H9 (cell line): Measurements from ENCODE around the gene PTPRN2. TPM values are rescaled to one million over a fixed set of nuclear protein-coding genes. Genes with fewer than 3 reads are reported as not detected.

Experiments
- DNase-seq: peaks from one replicate; pipeline ENCODE4 v3.0.0-alpha.2; 2017
- H2AFZ ChIP-seq: one replicate; pipeline ENCODE4 v1.6.1; 2013; ENCODE audit warnings: mild to moderate bottlenecking, low read length, control low read depth, moderate library complexity
- H2AK5ac ChIP-seq: 2 replicates; pipeline ENCODE4 v1.6.1; 2013; ENCODE audit warnings: low read length, control low read depth, mixed read lengths; ENCODE audit not compliant: insufficient read length
- H2BK120ac ChIP-seq: one replicate; pipeline ENCODE4 v1.6.1; 2013; ENCODE audit warnings: low read depth, mild to moderate bottlenecking, low read length, control low read depth, inconsistent platforms; ENCODE audit not compliant: poor library complexity, severe bottlenecking
- H2BK12ac ChIP-seq: 2 replicates; pipeline ENCODE4 v1.6.1; 2013; ENCODE audit warnings: low read length, control low read depth, mixed read lengths, low read depth; ENCODE audit not compliant: insufficient read length
- H2BK15ac ChIP-seq: 2 replicates; pipeline ENCODE4 v1.6.1; 2013; ENCODE audit warnings: low read depth, low read length, control low read depth
- H2BK20ac ChIP-seq: one replicate; pipeline ENCODE4 v1.6.1; 2013; ENCODE audit warnings: low read depth, mild to moderate bottlenecking, low read length, control low read depth, inconsistent platforms; ENCODE audit not compliant: poor library complexity, severe bottlenecking
- H2BK5ac ChIP-seq: 2 replicates; pipeline ENCODE4 v1.6.1; 2013; ENCODE audit warnings: low read length, control low read depth, mixed read lengths; ENCODE audit not compliant: insufficient read length
- H3K14ac ChIP-seq: 2 replicates; pipeline ENCODE4 v1.6.1; 2013; ENCODE audit warnings: low read length, control low read depth; ENCODE audit not compliant: insufficient read depth
- H3K18ac ChIP-seq: 2 replicates; pipeline ENCODE4 v1.6.1; 2013; ENCODE audit warnings: low read depth, mild to moderate bottlenecking, mixed read lengths, low read length, control low read depth; ENCODE audit not compliant: insufficient read length
- H3K23ac ChIP-seq: 2 replicates; pipeline ENCODE4 v1.6.1; 2013; ENCODE audit warnings: low read length, control low read depth, mixed read lengths, low read depth; ENCODE audit not compliant: insufficient read length
- H3K23me2 ChIP-seq: 2 replicates; pipeline ENCODE4 v1.6.1; 2013; ENCODE audit warnings: low read depth, mild to moderate bottlenecking, mixed read lengths, low read length, control low read depth; ENCODE audit not compliant: insufficient read length, poor library complexity, severe bottlenecking
- H3K27ac ChIP-seq: 2 replicates; pipeline ENCODE4 v1.5.1; 2013; ENCODE audit warnings: low read length, control low read depth, mixed read lengths, low read depth; ENCODE audit not compliant: insufficient read length
- H3K27me3 ChIP-seq: 2 replicates; pipeline ENCODE4 v1.6.1; 2013; ENCODE audit warnings: low read length, control low read depth, inconsistent platforms; ENCODE audit not compliant: insufficient read depth
- H3K4ac ChIP-seq: 2 replicates; pipeline ENCODE4 v1.6.1; 2013; ENCODE audit warnings: low read depth, mild to moderate bottlenecking, control low read depth, inconsistent platforms, low read length, moderate library complexity
- H3K4me1 ChIP-seq: 2 replicates; pipeline ENCODE4 v1.6.1; 2013; ENCODE audit warnings: low read length, control low read depth, inconsistent platforms; ENCODE audit not compliant: insufficient read depth
- H3K4me2 ChIP-seq: 2 replicates; pipeline ENCODE4 v1.6.1; 2013; ENCODE audit warnings: low read length, control low read depth, mixed read lengths; ENCODE audit not compliant: insufficient read length, insufficient read depth
- H3K56ac ChIP-seq: 2 replicates; pipeline ENCODE4 v1.6.1; 2013; ENCODE audit warnings: low read depth, mild to moderate bottlenecking, mixed read lengths, low read length, control low read depth; ENCODE audit not compliant: insufficient read length
- H3K79me1 ChIP-seq: 2 replicates; pipeline ENCODE4 v1.6.1; 2013; ENCODE audit warnings: low read depth, mild to moderate bottlenecking, moderate library complexity, low read length, control low read depth, inconsistent platforms; ENCODE audit not compliant: insufficient read depth, poor library complexity, severe bottlenecking
- H3K79me2 ChIP-seq: 2 replicates; pipeline ENCODE4 v1.6.1; 2013; ENCODE audit warnings: low read length, control low read depth, inconsistent platforms; ENCODE audit not compliant: insufficient read depth
- H3K9ac ChIP-seq: 2 replicates; pipeline ENCODE4 v1.6.1; 2013; ENCODE audit warnings: low read length, control low read depth, mixed read lengths; ENCODE audit not compliant: insufficient read length; ENCODE audit errors: extremely low read depth
- H3K9me3 ChIP-seq: one replicate; pipeline ENCODE4 v1.6.1; 2013; ENCODE audit warnings: low read depth, low read length, inconsistent platforms; ENCODE audit not compliant: control insufficient read depth
- H3T11ph ChIP-seq: one replicate; pipeline ENCODE4 v1.6.1; 2013; ENCODE audit warnings: mild to moderate bottlenecking, low read length, control low read depth, inconsistent platforms
- H4K20me1 ChIP-seq: one replicate; pipeline ENCODE4 v1.6.1; 2013; ENCODE audit not compliant: control insufficient read depth, insufficient read length, insufficient read depth
- H4K5ac ChIP-seq: 2 replicates; pipeline ENCODE4 v1.6.1; 2013; ENCODE audit warnings: low read depth, mild to moderate bottlenecking, mixed read lengths, low read length, control low read depth; ENCODE audit not compliant: insufficient read length
- H4K8ac ChIP-seq: replicated peaks from 2 replicates; pipeline ENCODE4 v1.6.1; 2013; ENCODE audit warnings: low read length, control low read depth, mixed read lengths, low read depth; ENCODE audit not compliant: insufficient read length
- H4K91ac ChIP-seq: 2 replicates; pipeline ENCODE4 v1.6.1; 2013; ENCODE audit warnings: low read depth, mild to moderate bottlenecking, moderate library complexity, mixed read lengths, low read length, control low read depth; ENCODE audit not compliant: insufficient read length
- H3K27ac Mint-ChIP-seq, 3 experiments: 2 replicates in 2 of 3; 3 replicates in 1 of 3; pipeline ENCODE4 v1.8.0; 2020 to 2021; ENCODE audit warnings: mixed read lengths in 3 of 3, mild to moderate bottlenecking in 1 of 3, moderate library complexity in 1 of 3
- H3K27me3 Mint-ChIP-seq: 2 replicates; pipeline ENCODE4 v1.8.0; 2021; ENCODE audit warnings: low read depth, mild to moderate bottlenecking, moderate library complexity, mixed read lengths
- H3K36me3 Mint-ChIP-seq, 3 experiments: 2 replicates in 2 of 3; 3 replicates in 1 of 3; pipeline ENCODE4 v1.8.0; 2020 to 2021; ENCODE audit warnings: low read depth in 3 of 3, mixed read lengths in 3 of 3; ENCODE audit not compliant: insufficient read depth in 1 of 3
- H3K4me1 Mint-ChIP-seq, 2 experiments: 2 replicates each; pipeline ENCODE4 v1.8.0; 2020; ENCODE audit warnings: mixed read lengths in 2 of 2
- H3K4me3 Mint-ChIP-seq, 2 experiments: 2 replicates in 1 of 2; 3 replicates in 1 of 2; pipeline ENCODE4 v1.8.0; 2020 to 2021; ENCODE audit warnings: mild to moderate bottlenecking in 2 of 2, mixed read lengths in 2 of 2, moderate library complexity in 1 of 2
- H3K9me3 Mint-ChIP-seq, 2 experiments: 2 replicates in 1 of 2; 3 replicates in 1 of 2; pipeline ENCODE4 v1.8.0; 2020; ENCODE audit warnings: mild to moderate bottlenecking in 2 of 2, mixed read lengths in 2 of 2, moderate library complexity in 1 of 2
- WGBS: extraction: QIAGEN DNeasy Blood & Tissue Kit; methylation state at CpG from one replicate; pipeline ENCODE4 v1.1.7; 2013; ENCODE audit warnings: missing lambda C conversion rate, low lambda C conversion rate, mixed read lengths; ENCODE audit not compliant: insufficient read length; ENCODE audit errors: extremely low coverage; 5-methylcytosine and 5-hydroxymethylcytosine counted together
- total RNA-seq: library from RNA; stranded (reverse); gene quantifications from 2 replicates; pipeline ENCODE4 v1.2.1, GENCODE V29; 2021
- TF ChIP-seq, protein P1 (sequence below): fragments of 200-600 bp; sonication (generic); conservative IDR thresholded peaks from 3 replicates; pipeline ENCODE4 v1.8.0; 2021; ENCODE audit warnings: antibody characterized with exemption, mild to moderate bottlenecking

PTPRN2 gene
- total RNA-seq, 1 experiment from 2014 or later = 5.2 TPM

DNA sequence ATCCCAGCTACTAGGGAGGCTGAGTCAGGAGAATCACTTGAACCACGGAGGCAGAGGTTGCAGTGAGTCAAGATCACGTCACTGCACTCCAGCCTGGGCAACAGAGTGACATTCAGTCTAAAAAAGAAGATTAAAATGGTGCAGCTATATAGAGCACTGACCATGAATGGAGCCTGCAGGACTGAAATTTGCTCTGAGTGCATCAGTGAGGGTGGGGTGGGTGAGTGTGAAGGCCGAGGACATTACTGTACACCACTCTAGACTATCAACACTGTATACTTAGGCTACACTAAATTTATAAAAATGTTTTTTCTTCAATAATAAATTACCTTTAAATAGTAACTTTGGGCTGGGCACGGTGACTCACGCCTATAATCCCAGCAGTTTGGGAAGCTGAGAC lies 294.7 kb downstream of the PTPRN2 start:
- Histone ChIP-seq H4K20me1 (no peaks in the 10 kb centered on the region), H3K4ac (no peak overlapping the region), H2BK120ac (no peak overlapping the region), H3K14ac (no peak overlapping the region), H4K8ac (no peak overlapping the region), H2BK20ac (no peak overlapping the region), H3K27me3 (no peaks in the 10 kb centered on the region), H3K27ac (no peak overlapping the region), H2AFZ (no peak overlapping the region), H3K56ac (no peak overlapping the region), H3K79me1 (no peaks in the 10 kb centered on the region), H2BK5ac (no peak overlapping the region), H3K4me1 (0 out of 2 replicates have a peak, but pooled peaks cover 2% of the 10 kb centered on the region), H4K5ac (no peak overlapping the region), H3K4me2 (no peak overlapping the region), H3T11ph (no peak overlapping the region), H3K9ac (no peak overlapping the region), H3K23ac (no peak overlapping the region), H2BK15ac (no peak overlapping the region), H3K9me3 (no peaks in the 10 kb centered on the region), H2AK5ac (no peak overlapping the region), H3K23me2 (no peaks in the 10 kb centered on the region), H2BK12ac (no peak overlapping the region), H3K79me2 (no peaks in the 10 kb centered on the region), H4K91ac (no peak overlapping the region), H3K18ac (no peak overlapping the region)
- peaks cover 1% of the 10 kb centered on the region; the same call in 1 of the 2 replicates for H3K27me3 Mint-ChIP-seq
- H3K9me3 Mint-ChIP-seq = peaks cover 38 to 42% of the 10 kb centered on the region in 2 experiments
- H3K36me3 Mint-ChIP-seq = peaks cover 22 to 52% (median 27%) of the 10 kb centered on the region in 3 experiments
- H3K27ac Mint-ChIP-seq = no peak overlapping the region; a peak in 1 of 7 replicates
- DNase-seq = no peak
- TF ChIP-seq, protein P1, sequence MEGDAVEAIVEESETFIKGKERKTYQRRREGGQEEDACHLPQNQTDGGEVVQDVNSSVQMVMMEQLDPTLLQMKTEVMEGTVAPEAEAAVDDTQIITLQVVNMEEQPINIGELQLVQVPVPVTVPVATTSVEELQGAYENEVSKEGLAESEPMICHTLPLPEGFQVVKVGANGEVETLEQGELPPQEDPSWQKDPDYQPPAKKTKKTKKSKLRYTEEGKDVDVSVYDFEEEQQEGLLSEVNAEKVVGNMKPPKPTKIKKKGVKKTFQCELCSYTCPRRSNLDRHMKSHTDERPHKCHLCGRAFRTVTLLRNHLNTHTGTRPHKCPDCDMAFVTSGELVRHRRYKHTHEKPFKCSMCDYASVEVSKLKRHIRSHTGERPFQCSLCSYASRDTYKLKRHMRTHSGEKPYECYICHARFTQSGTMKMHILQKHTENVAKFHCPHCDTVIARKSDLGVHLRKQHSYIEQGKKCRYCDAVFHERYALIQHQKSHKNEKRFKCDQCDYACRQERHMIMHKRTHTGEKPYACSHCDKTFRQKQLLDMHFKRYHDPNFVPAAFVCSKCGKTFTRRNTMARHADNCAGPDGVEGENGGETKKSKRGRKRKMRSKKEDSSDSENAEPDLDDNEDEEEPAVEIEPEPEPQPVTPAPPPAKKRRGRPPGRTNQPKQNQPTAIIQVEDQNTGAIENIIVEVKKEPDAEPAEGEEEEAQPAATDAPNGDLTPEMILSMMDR = no peak
- H3K4me1 Mint-ChIP-seq = peaks cover 17 to 18% of the 10 kb centered on the region in 2 experiments
- no peak overlapping the region for H3K4me3 Mint-ChIP-seq
- no CpG with 5 or more reads among the region's 5 CpGs for WGBS
